IMR-90 (cell line): ENCODE measurements around the gene AOPEP. TPM values are rescaled to one million over a fixed set of nuclear protein-coding genes. Genes with fewer than 3 reads are reported as not detected.
A peak's percentile ranks its signal among the peaks of the same experiment; 100 is the strongest.

ENCODE experiments used
- ATAC-seq: fragments of 200-7000 bp; cut with Tn5 transposase; 2 replicates; pipeline ENCODE4 v1.9.1; 2020; ENCODE audit warnings: low read depth, mild to moderate bottlenecking, moderate library complexity
- BruUV-seq: library from RNA; stranded (reverse); fragments of 400-500 nt; replicated peaks from 2 replicates; lab custom pipeline; 2021; lab: Mats Ljungman, UMichigan
- CTCF ChIA-PET: fragments of 300-600 bp; formaldehyde crosslinking; extraction: SDS; loops from one replicate; lab custom pipeline; 2021; ENCODE audit warnings: antibody characterized with exemption; lab: Yijun Ruan, JAX
- POLR2A ChIA-PET: fragments of 300-600 bp; sonication (Branson Sonifier 250); formaldehyde crosslinking; loops from one replicate; lab custom pipeline; 2022; ENCODE audit warnings: antibody characterized with exemption; ENCODE audit not compliant: unreplicated experiment; lab: Charles Lee
- DNase-seq: peaks from one replicate; pipeline ENCODE4 v3.0.0; 2013
- H2AFZ ChIP-seq: replicated peaks from 2 replicates; pipeline ENCODE3; 2013; ENCODE audit warnings: low read length, mild to moderate bottlenecking; ENCODE audit not compliant: poor library complexity
- H2AK5ac ChIP-seq: 2 replicates; pipeline ENCODE4 v1.6.1; 2013; ENCODE audit warnings: low read depth, low read length, inconsistent platforms
- H2AK9ac ChIP-seq: replicated peaks from 2 replicates; pipeline ENCODE3; 2013; ENCODE audit warnings: mild to moderate bottlenecking, low read depth, low read length, moderate library complexity; ENCODE audit not compliant: poor library complexity
- H2BK120ac ChIP-seq: 2 replicates; pipeline ENCODE4 v1.6.1; 2013; ENCODE audit warnings: low read depth, low read length, inconsistent platforms
- H2BK15ac ChIP-seq: 3 replicates; pipeline ENCODE4 v1.6.1; 2013; ENCODE audit warnings: low read depth, low read length, inconsistent platforms
- H2BK20ac ChIP-seq: 2 replicates; pipeline ENCODE4 v1.6.1; 2013; ENCODE audit warnings: low read depth, mild to moderate bottlenecking, inconsistent platforms, low read length, moderate library complexity
- H2BK5ac ChIP-seq: 2 replicates; pipeline ENCODE4 v1.6.1; 2013; ENCODE audit warnings: mild to moderate bottlenecking, low read depth, low read length, inconsistent platforms; ENCODE audit not compliant: poor library complexity, severe bottlenecking
- H3K14ac ChIP-seq: replicated peaks from 2 replicates; pipeline ENCODE4 v1.6.1; 2013; ENCODE audit warnings: low read depth, low read length, inconsistent platforms
- H3K18ac ChIP-seq: 2 replicates; pipeline ENCODE4 v1.6.1; 2013; ENCODE audit warnings: low read depth, low read length, control low read depth
- H3K23ac ChIP-seq: 2 replicates; pipeline ENCODE4 v1.6.1; 2013; ENCODE audit warnings: low read depth, low read length, inconsistent platforms
- H3K27ac ChIP-seq: 2 replicates; pipeline ENCODE4 v1.5.1; 2013; ENCODE audit warnings: mild to moderate bottlenecking, control low read depth, low read length; ENCODE audit not compliant: insufficient read depth
- H3K27me3 ChIP-seq: 2 replicates; pipeline ENCODE4 v1.6.1; 2013; ENCODE audit warnings: low read length; ENCODE audit not compliant: control insufficient read depth, insufficient read depth
- H3K36me3 ChIP-seq: 2 replicates; pipeline ENCODE4 v1.6.1; 2013; ENCODE audit warnings: low read length, mixed read lengths; ENCODE audit not compliant: control insufficient read depth, insufficient read depth
- H3K4ac ChIP-seq: 2 replicates; pipeline ENCODE4 v1.6.1; 2013; ENCODE audit warnings: low read depth, low read length, inconsistent platforms
- H3K4me1 ChIP-seq: 2 replicates; pipeline ENCODE4 v1.6.1; 2013; ENCODE audit warnings: low read length, mixed read lengths; ENCODE audit not compliant: control insufficient read depth, insufficient read depth
- H3K4me2 ChIP-seq: 2 replicates; pipeline ENCODE4 v1.6.1; 2013; ENCODE audit warnings: low read depth, mild to moderate bottlenecking, control low read depth, low read length, moderate library complexity
- H3K4me3 ChIP-seq: 2 replicates; pipeline ENCODE4 v1.5.1; 2013; ENCODE audit warnings: low read depth, mild to moderate bottlenecking, control low read depth, low read length, moderate library complexity; ENCODE audit not compliant: insufficient read depth
- H3K56ac ChIP-seq: 2 replicates; pipeline ENCODE4 v1.6.1; 2013; ENCODE audit warnings: low read length, inconsistent platforms; ENCODE audit not compliant: insufficient read depth; ENCODE audit errors: extremely low read depth
- H3K79me1 ChIP-seq, 2 experiments: 2 replicates each; pipeline ENCODE4 v1.6.1; 2013; ENCODE audit warnings: low read length in 2 of 2, inconsistent platforms in 1 of 2, low read depth in 1 of 2
- H3K9ac ChIP-seq: 2 replicates; pipeline ENCODE4 v1.6.1; 2013; ENCODE audit warnings: low read depth, low read length, control low read depth
- H3K9me1 ChIP-seq: 2 replicates; pipeline ENCODE4 v1.6.1; 2013; ENCODE audit warnings: low read length, inconsistent platforms; ENCODE audit not compliant: insufficient read depth
- H3K9me3 ChIP-seq: 2 replicates; pipeline ENCODE4 v1.6.1; 2013; ENCODE audit warnings: low read length; ENCODE audit not compliant: control insufficient read depth, insufficient read depth
- H4K20me1 ChIP-seq: 2 replicates; pipeline ENCODE4 v1.6.1; 2013; ENCODE audit warnings: low read length, inconsistent platforms; ENCODE audit not compliant: insufficient read depth
- H4K5ac ChIP-seq: 2 replicates; pipeline ENCODE4 v1.6.1; 2013; ENCODE audit warnings: mild to moderate bottlenecking, low read depth, low read length, control low read depth
- H4K8ac ChIP-seq, 2 experiments: 2 replicates each; pipeline ENCODE4 v1.6.1; 2013; ENCODE audit warnings: low read depth in 2 of 2, low read length in 2 of 2, control low read depth in 1 of 2, inconsistent platforms in 1 of 2
- H4K91ac ChIP-seq: 2 replicates; pipeline ENCODE4 v1.6.1; 2013; ENCODE audit warnings: low read depth, low read length, inconsistent platforms; ENCODE audit not compliant: insufficient read depth
- CEBPB ChIP-seq: IDR thresholded peaks from 2 replicates; pipeline ENCODE4 v1.6.1; 2012; ENCODE audit warnings: low read depth, low read length, improper control_type of control experiment
- CHD1 ChIP-seq: IDR thresholded peaks from 2 replicates; pipeline ENCODE4 v1.6.1; 2012; ENCODE audit warnings: low read depth, low read length, improper control_type of control experiment
- FOS ChIP-seq: fragments of 150-350 bp; IDR thresholded peaks from 2 replicates; pipeline ENCODE4 v1.6.1; 2016; ENCODE audit warnings: low read depth, low read length
- MAFK ChIP-seq: IDR thresholded peaks from 2 replicates; pipeline ENCODE4 v1.6.1; 2012; ENCODE audit warnings: low read depth, low read length, improper control_type of control experiment
- MAZ ChIP-seq: IDR thresholded peaks from 2 replicates; pipeline ENCODE4 v1.6.1; 2012; ENCODE audit warnings: low read depth, mild to moderate bottlenecking, low read length, improper control_type of control experiment, moderate library complexity, borderline replicate concordance
- NFE2L2 ChIP-seq: fragments of 150-350 bp; IDR thresholded peaks from 2 replicates; pipeline ENCODE4 v1.6.1; 2016; ENCODE audit warnings: low read depth, mild to moderate bottlenecking, low read length
- POLR2A ChIP-seq: IDR thresholded peaks from 2 replicates; pipeline ENCODE4 v1.6.1; 2012; ENCODE audit warnings: mild to moderate bottlenecking, low read depth, low read length
- RAD21 ChIP-seq: IDR thresholded peaks from 2 replicates; pipeline ENCODE4 v1.6.1; 2012; ENCODE audit warnings: low read length, improper control_type of control experiment
- RCOR1 ChIP-seq: IDR thresholded peaks from 2 replicates; pipeline ENCODE4 v1.6.1; 2012; ENCODE audit warnings: mild to moderate bottlenecking, low read length, improper control_type of control experiment; ENCODE audit not compliant: insufficient replicate concordance
- RFX5 ChIP-seq: IDR thresholded peaks from 2 replicates; pipeline ENCODE4 v1.8.0; 2012; ENCODE audit warnings: low read depth, mild to moderate bottlenecking, low read length, moderate library complexity
- SMC3 ChIP-seq: fragments of 150-350 bp; IDR thresholded peaks from 2 replicates; pipeline ENCODE4 v1.6.1; 2016; ENCODE audit warnings: low read depth, mild to moderate bottlenecking, antibody characterized with exemption, low read length, moderate library complexity
- USF2 ChIP-seq: fragments of 150-350 bp; IDR thresholded peaks from 2 replicates; pipeline ENCODE4 v1.6.1; 2017; ENCODE audit warnings: mild to moderate bottlenecking, antibody characterized with exemption, low read length, low read depth
- WGBS, 2 experiments: methylation state at CpG; one replicate each; pipeline versions ENCODE4 v1.1.5 to v1.1.7; 2013; ENCODE audit warnings: missing lambda C conversion rate in 2 of 2; ENCODE audit not compliant: insufficient read length in 1 of 2; ENCODE audit errors: extremely low coverage in 2 of 2; 5-methylcytosine and 5-hydroxymethylcytosine counted together
- dilution Hi-C: fragments of 300-500 bp; cut with HindIII; formaldehyde crosslinking; loops from one replicate; pipeline ENCODE4 v1.14.3; 2018; ENCODE audit warnings: low sequenced_read_pairs; ENCODE audit not compliant: unreplicated experiment
- in situ Hi-C: fragments of 300-500 bp; cut with MboI; formaldehyde crosslinking; loops from 3 replicates; pipeline ENCODE4 v1.14.3; 2019; ENCODE audit warnings: low sequenced_read_pairs, inconsistent platforms, mixed read lengths
- intact Hi-C: fragments of 100-400 bp; cut with micrococcal nuclease; formaldehyde crosslinking; loops from 2 replicates; pipeline ENCODE4 v1.10.0; 2022
- polyA plus RNA-seq, 3 experiments: library from polyadenylated mRNA; depleted of rRNA; stranded (reverse); fragments of >200 nt; gene quantifications; 2 replicates each; pipeline ENCODE4 v1.2.3, GENCODE V29; 2012; ENCODE audit warnings: low replicate concordance in 1 of 3
- total RNA-seq: library from RNA; depleted of rRNA; stranded (reverse); fragments of >200 nt; gene quantifications from 2 replicates; pipeline ENCODE4 v1.2.3, GENCODE V29; 2012

AOPEP gene
- total and polyA plus RNA-seq, 2 of the 4 experiments (the other 2 are of a cell fraction) = 34.9 to 38.7 TPM

GRCh38 chr9:94931740-94932139 is 205.2 kb downstream of the AOPEP start:
- in situ Hi-C loops (no loop called here), intact Hi-C loops (no loop called here), dilution Hi-C loops (no loop called here)
- Histone ChIP-seq H3K14ac (peak overlapping the region; percentile 4; the same call in 1 of the 2 replicates), H2BK5ac (no peak overlapping the region), H3K79me1 (peaks cover 6 to 33% of the 10 kb centered on the region in 2 experiments; a peak in 3 of 4 replicates), H3K27me3 (no peaks in the 10 kb centered on the region), H3K4me2 (no peak overlapping the region), H4K20me1 (no peaks in the 10 kb centered on the region), H3K4me3 (no peak overlapping the region), H2BK15ac (peak overlapping the region; percentile 44; the same call in 1 of the 3 replicates), H4K8ac (peak overlapping the region in 1 of 2 experiments; percentile 30; a peak in 1 of 4 replicates), H2BK20ac (peak overlapping the region; percentile 15; the same call in 1 of the 2 replicates), H3K18ac (peak overlapping the region; percentile 25; the same call in 1 of the 2 replicates), H2BK120ac (0 out of 2 replicates have a peak overlapping the region, but pooled peaks have one; percentile 16), H3K9ac (no peak overlapping the region), H3K56ac (no peak overlapping the region), H4K5ac (peak overlapping the region; percentile 59; the same call in 1 of the 2 replicates), H3K36me3 (peaks cover 3% of the 10 kb centered on the region; the same call in 1 of the 2 replicates), H3K27ac (no peak overlapping the region), H3K4me1 (peaks cover 20% of the 10 kb centered on the region), H3K9me3 (no peaks in the 10 kb centered on the region), H3K9me1 (peaks cover 21% of the 10 kb centered on the region), H2AK5ac (peak overlapping the region; percentile 27; the same call in 1 of the 2 replicates), H2AFZ (no peak overlapping the region), H4K91ac (no peak overlapping the region), H2AK9ac (no peak overlapping the region), H3K23ac (no peak overlapping the region), H3K4ac (peak overlapping the region; percentile 15)
- TF ChIP-seq RFX5 (no peak), POLR2A (no peak), RAD21 (no peak), MAFK (no peak), RCOR1 (no peak), FOS (no peak), CEBPB (no peak), CHD1 (no peak), NFE2L2 (no peak), SMC3 (no peak), MAZ (no peak), USF2 (no peak)
- BruUV-seq = no TSS peak
- POLR2A ChIA-PET = interaction anchor here (0.6 kb wide), 1 partner anchor 64 kb away, joined by 4 read pairs; no protein-coding TSS in a partner anchor
- CTCF ChIA-PET = interaction anchor here (0.6 kb wide), 1 partner anchor 26 kb away, joined by 7 read pairs; no protein-coding TSS in a partner anchor
- WGBS, 2 experiments = 80% methylated on average over 1 of the region's 5 CpGs; no CpG with 5 or more reads in 1 of the 2 experiments
- ATAC-seq (no peak), DNase-seq (no peak)
